ENCODE results near the gene PDSS2. TPM values are rescaled to one million over a fixed set of nuclear protein-coding genes. Genes with fewer than 3 reads are reported as not detected.
"Not testable (repeated sequence)": the region's sequence is repeated elsewhere in the genome, so short reads cannot be mapped to it uniquely, and the experiment has no call there.

Gene PDSS2
- total and polyA plus RNA-seq, 4 donors, result 10.5 to 20.9 (median 16.0) TPM

DNA sequence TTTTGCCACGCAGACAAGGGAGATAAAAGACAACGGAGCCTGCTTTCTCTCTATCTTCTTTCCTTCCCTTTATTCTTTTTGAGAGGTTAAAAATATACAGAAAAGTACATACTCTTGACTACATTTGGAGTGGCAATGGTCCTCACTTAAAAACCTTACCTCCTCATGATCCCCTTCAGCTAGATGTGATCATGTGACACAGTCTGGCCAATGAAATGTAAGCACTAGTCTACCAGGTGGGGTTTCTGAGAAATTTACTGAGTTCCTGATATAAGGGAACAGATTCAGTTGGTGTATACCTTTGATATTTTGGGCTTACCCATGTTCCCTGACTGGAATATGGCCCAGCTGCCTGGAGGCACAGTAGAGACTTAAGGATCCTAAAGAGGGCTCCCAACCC lies 178.6 kb downstream of the PDSS2 start:
- peaks cover 0 to 1% (median 0%) of the 10 kb centered on the region in 4 donors for H3K36me3 ChIP-seq (ENCODE audit: control insufficient read depth in 4 of 4, insufficient read depth in 3 of 4, low read depth in 1 of 4, low read length in 3 of 4)
- TF ChIP-seq GABPA (IDR thresholded peaks at IDR 0.05 in 1 of 2, conservative IDR thresholded peaks at IDR 0.05 in 1 of 2), result no peak
- TF ChIP-seq NR2F2 (IDR thresholded peaks at IDR 0.05), result no peak
- TF ChIP-seq EGR1 (IDR thresholded peaks at IDR 0.05; ENCODE audit: low read depth in 2 of 2), result no peak
- no peak for TF ChIP-seq HNF4G (IDR thresholded peaks at IDR 0.05)
- no peak for TF ChIP-seq TAF1 (conservative IDR thresholded peaks at IDR 0.05)
- no peak for TF ChIP-seq RAD21 (IDR thresholded peaks at IDR 0.05)
- no peak for TF ChIP-seq RXRA (IDR thresholded peaks at IDR 0.05)
- no peak for TF ChIP-seq MAX (IDR thresholded peaks at IDR 0.05)
- TF ChIP-seq YY1 (IDR thresholded peaks at IDR 0.05), result no peak
- no peak for TF ChIP-seq HNF4A (conservative IDR thresholded peaks at IDR 0.05)
- TF ChIP-seq REST (IDR thresholded peaks at IDR 0.05), result no peak
- no peak for TF ChIP-seq CTCF (IDR thresholded peaks at IDR 0.05; ENCODE audit: low read depth, low read length, missing input control)
- TF ChIP-seq, protein P1, sequence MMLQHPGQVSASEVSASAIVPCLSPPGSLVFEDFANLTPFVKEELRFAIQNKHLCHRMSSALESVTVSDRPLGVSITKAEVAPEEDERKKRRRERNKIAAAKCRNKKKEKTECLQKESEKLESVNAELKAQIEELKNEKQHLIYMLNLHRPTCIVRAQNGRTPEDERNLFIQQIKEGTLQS (IDR thresholded peaks at IDR 0.05), result no peak
- TF ChIP-seq ZBTB33 (IDR thresholded peaks at IDR 0.05), result no peak
- TF ChIP-seq FOXA1 (IDR thresholded peaks at IDR 0.05), result no peak
- no peak for TF ChIP-seq SP1 (IDR thresholded peaks at IDR 0.05)
- no peak for TF ChIP-seq JUND (IDR thresholded peaks at IDR 0.05)
- no peak for TF ChIP-seq FOXA2 (IDR thresholded peaks at IDR 0.05)
- no peaks in the 10 kb centered on the region for H3K27me3 ChIP-seq (ENCODE audit: control insufficient read depth in 4 of 4, insufficient read depth in 4 of 4, low read length in 3 of 4)
- H3K9me3 ChIP-seq (ENCODE audit: control insufficient read depth in 4 of 4, low read length in 3 of 4), result no peaks in the 10 kb centered on the region
- no peaks in the 10 kb centered on the region for H3K4me1 ChIP-seq (ENCODE audit: control insufficient read depth in 4 of 4, insufficient read depth in 4 of 4, low read length in 3 of 4)
- no peak overlapping the region for H3K9ac ChIP-seq (ENCODE audit: low read depth in 1 of 2, low read length in 2 of 2)
- no peak for DNase-seq (ENCODE audit: low spot score)
- H3K4me3 ChIP-seq (ENCODE audit: low read depth in 1 of 3, low read length in 3 of 3), result no peak overlapping the region
- WGBS, result 99% methylated on average over 2 of the region's 2 CpGs
- no peak overlapping the region for H3K27ac ChIP-seq (ENCODE audit: low read depth in 1 of 2, low read length in 2 of 2)

DNA sequence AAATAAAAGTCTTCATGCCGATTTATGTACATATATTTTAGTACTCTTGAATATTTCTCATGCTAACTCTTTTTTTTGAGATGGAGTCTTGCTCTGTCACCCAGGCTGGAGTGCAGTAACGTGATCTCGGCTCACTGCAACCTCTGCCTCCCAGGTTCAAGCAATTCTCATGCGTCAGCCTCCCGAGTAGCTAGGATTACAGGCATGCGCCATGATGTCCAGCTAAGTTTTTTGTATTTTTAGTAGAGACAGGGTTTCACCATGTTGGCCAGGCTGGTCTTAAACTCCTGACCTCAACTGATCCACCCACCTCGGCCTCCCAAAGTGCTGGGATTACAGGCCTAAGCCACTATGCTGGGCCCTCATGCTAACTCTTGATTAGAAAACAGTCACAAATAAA lies 179.4 kb downstream of the PDSS2 start:
- H3K4me1 ChIP-seq (ENCODE audit: control insufficient read depth in 4 of 4, insufficient read depth in 4 of 4, low read length in 3 of 4); H3K36me3 ChIP-seq (ENCODE audit: control insufficient read depth in 4 of 4, insufficient read depth in 3 of 4, low read depth in 1 of 4, low read length in 3 of 4); H3K27ac ChIP-seq (ENCODE audit: low read depth in 1 of 2, low read length in 2 of 2); H3K4me3 ChIP-seq (ENCODE audit: low read depth in 1 of 3, low read length in 3 of 3); H3K9me3 ChIP-seq (ENCODE audit: control insufficient read depth in 4 of 4, low read length in 3 of 4); H3K9ac ChIP-seq (ENCODE audit: low read depth in 1 of 2, low read length in 2 of 2); DNase-seq (ENCODE audit: low spot score); H3K27me3 ChIP-seq (ENCODE audit: control insufficient read depth in 4 of 4, insufficient read depth in 4 of 4, low read length in 3 of 4): not testable (repeated sequence)
- 98% methylated on average over 7 of the region's 7 CpGs for WGBS
